GM21529 (cell line): ENCODE results near the gene PGF.

Source experiments
- ATAC-seq: cut with Tn5 transposase; IDR thresholded peaks from one replicate; pipeline ENCODE4 v1.9.1; 2021; ENCODE audit not compliant: unreplicated experiment

The PGF gene

DNA sequence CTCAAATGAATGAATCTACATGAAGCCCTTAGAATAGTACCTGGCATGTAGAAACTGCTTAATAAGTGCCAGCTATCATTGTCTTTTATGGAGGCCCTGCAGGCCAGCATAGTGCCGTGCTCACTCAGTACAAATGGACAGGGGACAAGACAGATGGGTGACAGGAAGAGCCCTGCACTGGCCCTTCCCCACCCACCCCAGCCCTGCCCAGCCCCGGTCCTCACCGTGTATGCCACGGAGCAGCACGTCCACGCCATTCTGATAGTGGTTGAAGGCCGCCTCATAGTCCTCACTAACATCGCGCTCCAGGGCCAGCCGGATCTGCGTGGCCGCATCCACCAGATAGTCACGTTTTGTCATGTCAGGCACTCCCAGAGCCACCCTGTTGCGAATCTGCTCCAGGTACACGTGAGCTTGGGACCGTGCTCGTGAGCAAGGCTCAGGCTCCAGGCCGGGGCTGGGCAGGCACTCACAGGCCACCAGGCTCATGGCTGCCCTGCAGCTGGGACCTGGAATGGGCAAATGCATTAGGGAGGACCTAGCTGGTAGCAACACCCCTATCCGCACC lies 34.3 kb downstream of the PGF start:
- ATAC-seq, result no peak

DNA sequence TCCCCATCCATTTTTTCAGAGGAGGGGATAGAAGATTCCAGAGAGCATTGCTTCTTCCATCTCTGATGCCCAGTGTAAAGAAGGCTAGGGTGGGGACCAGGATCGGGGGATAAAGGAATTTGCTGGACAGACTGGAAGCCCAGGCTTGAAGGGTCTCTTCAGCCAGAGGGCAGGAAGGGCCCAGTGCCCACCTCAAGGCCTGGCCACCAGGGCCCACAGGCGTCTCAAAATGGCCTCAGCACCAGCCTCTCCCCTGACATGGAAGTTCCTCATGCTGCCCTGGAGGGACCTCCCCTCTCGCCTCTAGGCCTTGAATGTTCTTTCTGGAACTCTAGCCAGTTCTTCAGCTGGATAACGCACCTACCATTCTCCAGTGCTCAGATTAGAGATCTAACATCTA lies 35.1 kb downstream of the PGF start:
- no peak for ATAC-seq

DNA sequence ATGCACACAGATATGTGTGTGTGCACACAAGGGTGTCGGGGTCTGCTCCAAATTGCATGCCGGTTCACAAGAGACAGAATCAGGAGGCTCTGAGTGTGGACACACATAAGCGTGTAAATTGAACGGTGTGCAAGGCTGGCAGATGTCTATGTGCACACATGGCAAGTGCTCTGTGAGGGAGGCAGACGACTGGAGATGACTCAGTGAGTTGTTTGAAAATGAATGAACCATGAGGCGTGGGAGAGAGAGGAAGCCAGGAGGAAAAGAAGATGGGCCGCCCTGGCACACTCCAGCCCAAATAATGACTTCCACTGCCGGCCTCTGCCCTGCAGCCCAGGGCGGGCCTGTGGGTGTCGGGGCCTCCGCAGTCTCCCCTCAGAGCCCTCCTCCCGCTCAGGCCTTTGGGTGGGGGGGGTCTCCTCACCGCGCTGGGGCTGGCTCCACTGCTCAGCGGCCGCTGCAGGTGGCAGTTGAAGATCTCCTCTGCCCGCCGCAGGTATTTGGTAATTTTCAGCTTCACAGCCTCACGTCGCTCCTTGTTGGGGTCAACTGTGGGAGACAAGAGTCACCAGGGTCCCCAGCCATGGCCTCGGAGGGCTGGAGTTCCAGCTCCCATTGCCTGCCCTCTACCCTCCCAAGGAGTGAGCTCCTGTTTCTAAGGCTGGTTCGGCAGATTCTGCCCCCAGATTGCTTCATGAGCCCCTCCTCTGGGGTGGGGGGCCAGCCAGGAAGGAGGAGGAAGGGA lies 35.8 kb downstream of the PGF start:
- no peak for ATAC-seq

DNA sequence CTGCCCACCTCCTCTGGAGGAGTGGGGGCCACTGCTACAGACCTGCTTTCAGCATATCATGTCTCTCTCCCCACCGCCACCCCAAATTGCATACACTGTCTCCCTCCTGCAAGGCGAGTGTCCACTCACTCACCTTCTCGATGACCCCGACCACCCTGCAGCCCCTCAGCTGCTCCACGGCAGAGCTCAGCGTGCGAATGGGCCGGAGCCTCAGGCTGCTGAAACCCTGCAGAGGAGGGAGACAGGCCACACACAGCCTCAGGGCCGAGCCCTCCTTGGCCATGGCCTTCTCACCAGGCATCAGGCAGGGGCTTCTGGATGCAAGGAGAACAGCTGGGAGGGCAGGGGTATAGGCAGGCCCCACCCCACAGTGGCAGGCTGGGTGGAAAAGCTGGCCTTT lies 37.0 kb downstream of the PGF start:
- ATAC-seq, result no peak

DNA sequence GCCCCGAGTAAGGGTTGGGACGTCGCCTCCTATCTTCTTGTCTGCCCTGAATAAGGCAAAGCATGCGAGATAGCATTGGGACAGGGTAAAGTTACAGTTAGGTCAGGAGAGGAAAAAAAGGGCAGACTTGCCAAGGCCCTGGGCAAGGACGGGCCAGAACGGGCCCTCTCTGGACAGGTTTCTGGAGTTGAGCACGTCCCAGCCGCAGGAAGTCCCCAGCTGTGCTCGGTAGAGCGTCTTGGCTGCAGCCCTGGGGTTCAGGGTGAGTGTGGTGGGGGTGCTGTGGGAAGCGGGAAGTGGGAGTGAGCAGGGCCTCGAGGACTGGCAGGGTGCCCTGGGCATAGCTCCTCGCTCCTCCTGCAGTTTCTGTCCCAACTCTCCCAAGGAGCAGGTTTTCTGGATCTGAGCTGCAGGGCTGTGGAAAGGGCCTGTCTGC lies 37.7 kb downstream of the PGF start:
- no peak for ATAC-seq

DNA sequence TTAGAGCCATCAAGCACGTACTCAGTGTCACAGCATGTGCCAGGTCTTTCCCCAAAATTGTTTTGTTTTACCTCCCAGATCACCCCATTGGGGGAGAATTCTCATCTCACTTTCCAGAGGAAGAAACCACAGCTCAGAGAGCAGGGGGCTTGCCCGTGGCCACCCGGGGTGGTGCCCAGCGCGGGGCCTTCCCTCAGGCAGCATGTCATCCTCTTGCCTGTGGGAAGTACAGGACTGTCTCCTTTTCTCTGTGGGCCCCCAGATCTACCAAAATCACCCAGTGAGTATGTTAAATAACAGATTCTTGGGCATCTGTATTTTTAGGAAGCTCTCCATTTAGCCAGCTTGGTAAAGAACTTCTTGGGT lies 38.2 kb downstream of the PGF start:
- no peak for ATAC-seq

DNA sequence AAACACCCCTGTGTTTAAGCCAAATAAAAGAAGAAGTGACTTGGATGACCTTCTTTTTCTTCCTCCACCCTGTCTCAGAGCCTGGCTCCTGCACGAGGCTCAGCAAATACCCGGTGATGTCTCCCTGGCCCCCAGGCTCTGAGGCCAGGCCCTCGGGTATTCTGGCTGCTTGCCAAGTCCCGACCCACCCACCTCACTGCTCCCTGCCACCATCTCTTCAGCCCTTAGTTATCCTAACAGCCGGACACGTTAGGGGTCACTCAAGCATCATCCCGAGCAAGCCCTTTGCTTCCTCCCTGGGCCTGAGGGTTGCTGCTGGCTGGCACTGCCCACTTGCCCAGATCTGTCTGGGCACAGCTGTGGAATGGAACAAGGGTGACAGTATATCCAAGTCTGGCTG lies 39.6 kb downstream of the PGF start:
- ATAC-seq, result no peak

DNA sequence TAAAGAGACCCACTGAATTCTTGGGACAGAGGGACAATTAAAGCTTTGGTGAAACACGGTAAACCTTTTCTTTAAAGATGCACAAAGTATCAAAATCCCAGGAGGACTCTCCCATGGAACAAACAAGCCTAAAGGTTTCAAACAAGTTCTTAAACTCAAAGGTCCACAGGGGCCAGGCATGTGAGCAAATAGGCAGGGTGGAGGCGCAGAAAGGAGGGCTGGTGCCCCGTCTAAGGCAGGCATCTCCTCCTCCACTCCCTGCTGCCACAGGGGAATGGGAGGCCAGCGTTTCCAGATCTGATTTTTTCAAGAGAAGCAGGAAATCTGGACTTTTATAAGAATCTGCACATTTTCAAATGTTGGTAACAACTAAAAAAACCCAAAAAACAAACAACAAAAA lies 40.0 kb downstream of the PGF start:
- ATAC-seq, result no peak

DNA sequence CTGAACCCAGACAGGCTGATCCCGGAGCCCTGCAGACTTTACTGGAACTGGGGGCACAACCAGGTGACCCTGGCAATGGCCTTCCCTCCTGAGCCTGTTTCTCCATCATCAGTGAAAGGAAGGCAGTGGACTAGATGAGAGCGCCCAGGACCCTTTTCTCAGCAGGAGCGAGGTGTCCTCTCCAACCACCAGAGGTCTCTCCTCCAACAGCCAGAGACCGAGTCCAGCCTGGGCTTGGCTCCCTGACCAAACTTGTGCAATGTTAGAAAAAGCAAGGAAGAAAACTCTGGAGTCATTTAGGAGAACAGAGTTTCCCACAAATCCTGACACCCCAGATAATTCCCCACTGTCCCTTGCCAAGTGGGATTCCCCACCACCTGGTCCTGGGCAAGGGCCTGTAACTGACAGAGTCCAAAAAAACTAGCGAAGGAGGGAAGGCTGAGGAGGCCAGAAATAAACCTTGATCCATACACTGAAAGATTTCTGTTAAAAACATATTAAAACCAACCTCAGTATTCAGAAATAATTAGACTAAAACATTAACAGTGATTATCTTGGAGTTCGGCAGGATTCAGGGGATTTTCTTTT lies 41.3 kb downstream of the PGF start:
- ATAC-seq, result no peak

DNA sequence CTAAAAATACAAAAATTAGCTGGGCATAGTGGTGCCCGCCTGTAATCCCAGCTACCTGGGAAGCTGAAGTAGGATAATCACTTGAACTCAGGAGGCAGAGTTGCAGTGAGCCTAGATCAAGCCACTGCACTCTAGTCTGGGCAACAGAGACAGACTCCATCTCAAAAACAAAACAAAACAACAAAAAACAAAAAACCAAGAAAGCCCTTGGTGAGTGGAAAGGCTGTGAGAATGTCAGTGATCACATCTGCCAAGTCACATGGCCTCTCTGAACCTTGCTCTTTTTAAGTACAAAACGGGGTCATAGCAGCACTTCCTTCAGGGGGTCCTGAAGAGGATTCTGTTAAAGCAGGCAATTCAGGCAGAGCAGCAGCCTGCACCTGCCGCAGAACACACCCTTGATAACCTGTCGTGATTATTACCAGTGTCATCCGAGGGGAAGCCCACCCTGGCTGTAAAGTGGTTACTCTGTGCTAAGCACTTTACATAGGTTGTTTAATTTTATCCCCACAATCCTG lies 41.9 kb downstream of the PGF start:
- no peak for ATAC-seq

DNA sequence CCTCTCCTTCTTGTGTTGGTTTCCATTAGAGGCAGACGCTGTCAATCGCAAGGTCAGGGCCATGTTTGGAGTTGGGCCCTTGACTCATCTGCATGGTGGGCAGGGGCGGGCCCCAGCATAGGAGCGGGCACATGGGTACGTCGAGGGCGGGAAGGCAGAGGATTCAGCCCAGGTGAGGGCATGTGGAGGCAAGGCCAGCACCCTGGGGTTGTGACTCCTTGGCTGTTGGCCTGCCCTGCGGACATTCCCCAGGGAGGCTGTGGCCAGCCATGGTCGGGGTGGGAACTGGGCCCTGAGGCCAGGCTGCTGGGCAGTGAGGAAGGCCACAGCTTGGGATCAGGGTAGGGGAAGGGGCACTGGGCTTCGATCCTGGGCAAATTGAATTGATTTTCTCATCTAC lies 42.6 kb downstream of the PGF start:
- ATAC-seq, result no peak

DNA sequence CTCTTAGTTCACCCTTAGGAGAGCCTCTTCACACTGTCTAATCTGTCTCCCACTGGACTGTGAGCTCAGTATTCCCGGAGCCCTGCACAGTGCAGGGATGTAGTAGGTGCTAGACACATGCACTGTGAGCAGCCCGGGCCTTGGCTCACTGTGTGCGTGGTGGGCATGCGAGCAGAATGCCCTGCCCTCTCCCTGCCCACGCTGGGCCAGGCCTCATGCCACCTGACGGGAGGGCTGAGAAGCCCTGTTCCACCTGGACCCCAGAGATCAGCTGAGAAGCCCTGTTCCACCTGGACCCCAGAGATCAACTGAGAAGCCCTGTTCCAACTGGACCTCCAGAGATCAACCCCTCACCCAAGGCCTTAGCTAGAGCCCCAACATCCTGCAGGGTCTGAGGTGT lies 43.3 kb downstream of the PGF start:
- no peak for ATAC-seq

DNA sequence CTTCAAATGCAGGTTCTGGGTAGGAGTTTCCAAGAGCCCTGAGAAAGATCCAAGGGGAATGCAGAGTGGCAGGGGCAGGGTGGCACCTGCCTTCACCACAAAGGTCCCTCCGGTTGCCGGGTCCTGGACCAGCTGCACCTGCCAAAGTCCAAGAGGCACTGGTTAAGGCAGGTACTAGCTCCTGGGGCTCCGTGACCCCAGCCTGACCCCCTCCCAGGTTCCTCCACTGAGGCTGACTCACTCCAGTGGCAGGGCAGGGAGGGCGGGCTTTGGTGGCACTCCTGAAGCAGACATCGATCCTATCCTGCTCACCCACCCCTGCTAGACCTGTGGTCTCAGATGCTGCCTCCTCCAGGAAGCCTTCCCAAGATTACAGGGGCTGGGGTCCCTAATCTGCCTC lies 43.7 kb downstream of the PGF start:
- ATAC-seq, result no peak

DNA sequence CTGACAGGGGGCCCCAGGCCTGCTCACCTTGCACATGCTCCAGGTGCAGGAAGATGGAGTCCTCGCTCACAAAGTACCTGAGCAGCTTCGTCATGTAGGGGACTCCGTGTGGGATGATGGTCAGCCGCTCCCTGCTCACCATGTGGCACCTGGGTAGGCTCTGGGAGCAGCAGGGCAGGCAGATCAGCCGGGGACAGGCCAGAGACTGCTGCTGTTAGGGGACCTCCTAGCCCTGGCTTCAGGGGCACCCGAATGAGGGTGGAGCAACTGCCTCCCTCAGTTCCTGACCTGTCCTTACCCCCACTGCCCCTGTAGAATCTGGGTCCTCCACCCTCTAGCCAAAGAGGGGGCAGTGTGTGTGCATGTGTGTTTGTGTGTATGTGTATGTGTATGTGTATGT lies 44.2 kb downstream of the PGF start:
- no peak for ATAC-seq

DNA sequence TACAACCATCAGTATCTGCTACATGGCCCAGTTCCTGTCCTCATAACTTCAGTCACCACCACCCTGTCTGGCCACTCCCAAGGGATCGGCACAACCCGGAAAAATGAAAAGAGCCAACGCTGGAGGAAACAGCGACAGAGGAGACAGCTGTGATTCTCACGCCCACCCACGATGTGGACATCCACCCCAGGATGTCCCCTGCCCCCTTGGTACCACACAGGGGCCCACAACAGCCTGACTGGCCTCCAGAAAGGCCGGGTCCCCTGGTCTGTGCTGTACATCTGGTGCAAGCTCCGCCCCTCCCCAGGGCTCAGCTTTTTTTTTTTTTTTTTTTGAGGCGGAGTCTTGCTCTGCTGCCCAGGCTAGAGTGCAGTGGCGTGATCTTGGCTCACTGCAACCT lies 44.8 kb downstream of the PGF start:
- ATAC-seq, result no peak

DNA sequence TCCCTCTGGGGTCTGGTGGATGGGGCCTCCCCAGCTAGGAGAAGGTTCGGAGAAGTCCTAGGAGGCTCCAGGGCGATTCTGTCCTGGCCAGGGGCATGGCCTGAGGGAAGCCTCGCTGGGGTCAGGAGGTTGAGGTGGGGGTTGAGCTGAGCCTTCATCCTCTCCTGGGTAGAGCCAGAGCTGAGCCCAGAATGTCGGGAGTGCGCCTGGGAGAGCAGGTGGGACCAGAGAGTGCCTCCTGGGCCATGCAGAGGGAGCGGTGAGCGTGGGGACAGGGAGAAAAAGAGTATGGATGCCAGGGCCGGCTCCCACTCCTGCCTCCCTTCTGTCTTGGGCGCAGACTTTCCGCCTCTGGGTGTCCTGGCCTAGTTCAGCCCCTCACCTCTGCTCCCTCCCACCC lies 45.5 kb downstream of the PGF start:
- ATAC-seq, result no peak

DNA sequence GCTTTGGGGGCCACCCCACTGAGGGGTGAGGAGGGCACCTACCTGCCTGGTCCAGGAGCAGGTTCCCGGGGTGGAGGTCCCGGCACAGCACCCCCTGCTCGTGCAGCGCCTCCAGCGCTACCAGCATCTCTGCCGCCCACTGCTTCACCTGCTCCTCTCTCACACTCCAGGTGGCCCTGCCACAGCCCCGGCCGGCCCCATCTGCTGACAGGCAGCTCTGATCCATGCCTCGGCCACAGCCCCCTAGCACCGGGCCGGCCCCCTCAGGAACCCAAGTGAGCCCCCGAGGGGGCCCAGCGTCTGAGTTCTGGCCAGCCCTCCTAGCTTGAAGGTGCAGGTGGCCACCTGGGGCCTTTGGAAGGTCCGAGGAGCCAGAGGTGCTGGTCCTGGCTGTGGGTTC lies 45.9 kb downstream of the PGF start:
- ATAC-seq, result no peak

DNA sequence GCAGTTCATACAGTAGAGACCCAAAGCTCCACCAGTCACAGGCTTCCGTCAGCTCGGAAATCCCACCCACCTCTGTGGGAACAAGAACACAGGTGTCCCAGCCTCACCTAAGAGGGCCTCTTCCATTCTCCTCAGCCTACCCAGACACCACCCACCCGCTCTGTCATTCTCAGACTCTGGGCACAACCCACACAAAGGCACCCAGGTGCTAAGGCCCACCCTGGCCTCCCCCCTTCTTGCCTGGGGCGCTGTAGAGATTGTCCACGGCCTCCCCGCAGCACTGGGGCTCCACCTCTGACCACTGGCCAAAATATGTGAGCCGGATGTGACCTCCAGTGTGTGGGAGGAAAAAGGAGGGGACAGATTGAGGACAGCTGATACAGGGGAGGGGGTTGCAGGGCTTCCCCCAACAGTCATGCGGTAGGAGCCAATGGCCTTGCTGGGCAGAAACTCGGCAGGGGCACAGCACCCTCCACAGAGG lies 46.5 kb downstream of the PGF start:
- no peak for ATAC-seq

DNA sequence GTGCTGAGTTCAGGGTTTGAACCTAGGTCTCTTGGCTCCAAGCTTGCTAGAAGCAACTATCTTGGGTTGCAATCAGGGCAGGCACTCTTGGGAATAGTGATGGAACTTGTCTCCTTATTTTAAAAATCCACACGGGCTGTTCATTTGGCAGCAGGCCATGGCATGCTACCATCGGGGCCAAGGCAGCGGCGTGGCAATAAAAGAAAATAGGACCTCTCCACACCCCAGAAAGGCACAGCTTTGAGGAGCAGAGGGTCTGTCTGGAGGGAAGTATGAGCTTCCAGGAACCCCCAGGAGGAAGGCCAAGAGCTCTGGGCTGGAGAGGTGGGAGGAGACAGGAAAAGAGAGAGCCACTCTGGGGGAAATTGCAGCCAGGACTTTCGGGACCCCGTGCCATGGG lies 47.7 kb downstream of the PGF start:
- ATAC-seq, result no peak

DNA sequence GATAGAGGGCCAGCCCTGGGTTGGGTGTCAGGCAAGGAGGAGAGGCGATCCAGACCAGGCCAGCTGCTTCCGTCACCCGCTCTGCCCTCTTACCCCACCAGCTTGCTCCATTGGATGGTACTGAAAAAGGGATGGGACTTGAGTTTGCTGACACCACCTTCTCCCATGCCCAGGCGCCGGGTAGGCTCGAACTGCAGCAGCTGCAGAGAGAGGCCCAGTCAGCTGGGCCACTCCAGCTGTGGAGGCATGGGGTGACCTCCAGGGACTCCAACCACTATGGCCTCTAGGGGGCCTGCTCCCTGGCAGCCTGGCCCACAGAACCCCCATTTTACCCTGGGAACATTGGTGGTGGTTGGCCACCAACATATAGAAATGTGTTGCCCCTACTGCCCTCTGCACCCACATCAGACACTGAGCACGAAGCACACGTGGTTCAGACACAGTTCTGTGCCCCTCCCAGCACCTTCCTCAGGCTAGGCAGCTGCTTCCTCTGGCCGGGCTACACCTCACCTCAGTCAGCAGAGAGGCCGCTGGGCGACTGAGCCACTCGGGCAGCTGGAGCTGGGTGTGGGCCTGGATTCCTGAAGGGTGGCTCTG lies 48.4 kb downstream of the PGF start:
- no peak for ATAC-seq

DNA sequence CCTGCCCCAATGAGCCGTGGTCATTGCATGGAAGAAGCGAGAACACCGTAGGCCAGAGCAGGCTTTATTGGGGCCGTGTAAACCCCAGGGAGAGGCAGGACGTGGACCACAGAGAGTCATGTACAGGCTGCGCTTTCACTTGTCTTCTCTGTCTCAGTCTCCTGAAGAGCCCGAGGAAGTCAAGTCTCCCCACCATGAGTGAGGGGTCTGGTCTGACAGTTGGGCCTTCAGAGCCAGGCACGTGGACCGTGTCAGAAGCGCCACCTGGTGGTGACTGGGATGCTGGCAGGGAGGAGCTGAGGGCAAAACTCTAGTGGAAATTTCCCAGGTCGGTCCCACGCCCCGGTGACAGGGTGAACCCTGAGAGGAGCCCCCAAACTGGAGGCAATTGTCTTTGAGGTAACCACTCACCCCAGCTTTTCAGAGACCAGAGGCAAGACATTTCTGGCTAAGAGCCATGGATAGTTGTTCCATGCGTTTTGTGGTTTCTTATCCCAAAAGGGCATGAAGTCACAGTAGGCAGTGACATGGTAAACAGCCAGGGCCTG lies 49.7 kb downstream of the PGF start:
- no peak for ATAC-seq
